GM12873 (cell line): Measurements from ENCODE around the gene ADAMTS2.

Experiments
- CTCF ChIP-seq: IDR thresholded peaks from 2 replicates; pipeline ENCODE4 v1.5.1; 2012; ENCODE audit warnings: low read depth, mild to moderate bottlenecking, moderate library complexity, low read length, control low read depth; ENCODE audit not compliant: insufficient read depth; ENCODE audit errors: missing control alignments

Gene ADAMTS2

GRCh38 chr5:179122411-179123108, 222.7 kb downstream of the ADAMTS2 start:
- no peak for TF ChIP-seq CTCF

GRCh38 chr5:179121667-179122111, 223.6 kb downstream of the ADAMTS2 start:
- TF ChIP-seq CTCF: no peak

- no peak for TF ChIP-seq CTCF
Measured at GRCh38 chr5:179120951-179121666, 224.2 kb downstream of the ADAMTS2 start.

GRCh38 chr5:179120421-179120861, 224.8 kb downstream of the ADAMTS2 start:
- no peak for TF ChIP-seq CTCF

- no peak for TF ChIP-seq CTCF
Measured at GRCh38 chr5:179119415-179120170, 225.7 kb downstream of the ADAMTS2 start.

- TF ChIP-seq CTCF: no peak
Measured at GRCh38 chr5:179118756-179119414, 226.4 kb downstream of the ADAMTS2 start.
